HepG2 (cell line): ENCODE data around the gene ATXN2. TPM values are rescaled to one million over a fixed set of nuclear protein-coding genes. Genes with fewer than 3 reads are reported as not detected.

ENCODE experiments used
- ELF4 ChIP-seq: sonication (generic); formaldehyde crosslinking; IDR thresholded peaks from 2 replicates; pipeline ENCODE4 v1.5.0; 2020; ENCODE audit warnings: missing genetic modification reagents, mild to moderate bottlenecking, moderate library complexity, borderline replicate concordance
- GTF3A ChIP-seq: sonication (generic); formaldehyde crosslinking; conservative IDR thresholded peaks from 2 replicates; pipeline ENCODE4 v1.4.0; 2020; ENCODE audit warnings: mild to moderate bottlenecking, missing genetic modification reagents
- NFYB ChIP-seq: sonication (generic); formaldehyde crosslinking; IDR thresholded peaks from 2 replicates; pipeline ENCODE4 v1.4.0; 2020; ENCODE audit warnings: missing genetic modification reagents
- NR2C2 ChIP-seq: sonication (generic); formaldehyde crosslinking; IDR thresholded peaks from 2 replicates; pipeline ENCODE4 v1.4.0; 2020; ENCODE audit warnings: missing genetic modification reagents, mild to moderate bottlenecking, moderate library complexity, borderline replicate concordance
- PCBP1 ChIP-seq: fragments of 200-400 bp; formaldehyde crosslinking; IDR thresholded peaks from 2 replicates; pipeline ENCODE4 v1.6.1; 2017; ENCODE audit warnings: mild to moderate bottlenecking, low read depth, low read length, borderline replicate concordance
- PITX1 ChIP-seq: sonication (generic); formaldehyde crosslinking; IDR thresholded peaks from 2 replicates; pipeline ENCODE4 v1.5.1; 2020; ENCODE audit warnings: mild to moderate bottlenecking, missing genetic modification reagents
- SETDB1 ChIP-seq: sonication (generic); formaldehyde crosslinking; IDR thresholded peaks from 2 replicates; pipeline ENCODE4 v1.5.1; 2020; ENCODE audit warnings: missing genetic modification reagents, mild to moderate bottlenecking, borderline replicate concordance
- SP5 ChIP-seq: IDR thresholded peaks from 2 replicates; pipeline ENCODE4 v1.6.1; 2016; ENCODE audit warnings: low read depth, borderline replicate concordance
- SYNCRIP ChIP-seq: fragments of 200-400 bp; formaldehyde crosslinking; IDR thresholded peaks from 2 replicates; pipeline ENCODE4 v1.6.1; 2018; ENCODE audit warnings: mild to moderate bottlenecking, low read depth, low read length; ENCODE audit not compliant: insufficient read depth
- YY1 ChIP-seq: IDR thresholded peaks from 2 replicates; pipeline ENCODE4 v1.6.1; 2011; ENCODE audit warnings: low read length, low read depth, moderate library complexity, mild to moderate bottlenecking; ENCODE audit not compliant: insufficient read depth, insufficient replicate concordance
- ZKSCAN5 ChIP-seq: sonication (generic); formaldehyde crosslinking; IDR thresholded peaks from 2 replicates; pipeline ENCODE4 v1.5.1; 2020; ENCODE audit warnings: mild to moderate bottlenecking, missing genetic modification reagents
- ZNF136 ChIP-seq: sonication (generic); formaldehyde crosslinking; IDR thresholded peaks from 2 replicates; pipeline ENCODE4 v1.8.1; 2022; ENCODE audit warnings: low read depth, mild to moderate bottlenecking, moderate library complexity, missing genetic modification reagents
- ZNF24 ChIP-seq: fragments of 450-650 bp; IDR thresholded peaks from 2 replicates; pipeline ENCODE4 v1.6.1; 2017; ENCODE audit warnings: antibody characterized with exemption, mild to moderate bottlenecking
- ZNF292 ChIP-seq: sonication (generic); formaldehyde crosslinking; IDR thresholded peaks from 2 replicates; pipeline ENCODE4 v1.8.1; 2022; ENCODE audit warnings: mild to moderate bottlenecking, low read depth, missing genetic modification reagents, borderline replicate concordance
- ZNF646 ChIP-seq: sonication (generic); formaldehyde crosslinking; IDR thresholded peaks from 2 replicates; pipeline ENCODE4 v1.9.0; 2021; ENCODE audit warnings: mild to moderate bottlenecking, missing genetic modification reagents
- ZNF660 ChIP-seq: sonication (generic); formaldehyde crosslinking; IDR thresholded peaks from 2 replicates; pipeline ENCODE4 v1.5.1; 2020; ENCODE audit warnings: mild to moderate bottlenecking, low read depth, missing genetic modification reagents, borderline replicate concordance
- ZSCAN9 ChIP-seq: IDR thresholded peaks from 2 replicates; pipeline ENCODE4 v1.6.1; 2016; ENCODE audit warnings: borderline replicate concordance
- polyA plus RNA-seq, 8 experiments: library from polyadenylated mRNA; depleted of rRNA in 3 of 8; stranded (reverse) in 7 of 8; unstranded in 1 of 8; fragments of >200 nt; fragmentation: Illumina TruSeq in 4 of 8; extraction: Trizol in 4 of 8; gene quantifications; 2 replicates each; pipeline versions ENCODE4 v1.2.1 to v1.2.3, GENCODE V29; 2011 to 2016; ENCODE audit warnings: low read depth in 4 of 8, missing spikeins in 1 of 8, mixed read lengths in 1 of 8; ENCODE audit not compliant: insufficient read depth in 1 of 8
- total RNA-seq, 5 experiments: library from RNA; depleted of rRNA; stranded (reverse); fragments of >200 nt; fragmentation: Illumina TruSeq; extraction: Trizol; gene quantifications; 2 replicates each; pipeline ENCODE4 v1.2.3, GENCODE V29; 2016; ENCODE audit warnings: low read depth in 1 of 5
- TF ChIP-seq, protein P1 (sequence below): sonication (generic); formaldehyde crosslinking; IDR thresholded peaks from 2 replicates; pipeline ENCODE4 v1.4.0; 2020; ENCODE audit warnings: missing genetic modification reagents, borderline replicate concordance

The ATXN2 gene
- total and polyA plus RNA-seq, 2 of the 13 experiments (the other 11 are each of a cell fraction or from before 2014, with no cell fraction given) = 18.1 to 27.1 TPM

DNA sequence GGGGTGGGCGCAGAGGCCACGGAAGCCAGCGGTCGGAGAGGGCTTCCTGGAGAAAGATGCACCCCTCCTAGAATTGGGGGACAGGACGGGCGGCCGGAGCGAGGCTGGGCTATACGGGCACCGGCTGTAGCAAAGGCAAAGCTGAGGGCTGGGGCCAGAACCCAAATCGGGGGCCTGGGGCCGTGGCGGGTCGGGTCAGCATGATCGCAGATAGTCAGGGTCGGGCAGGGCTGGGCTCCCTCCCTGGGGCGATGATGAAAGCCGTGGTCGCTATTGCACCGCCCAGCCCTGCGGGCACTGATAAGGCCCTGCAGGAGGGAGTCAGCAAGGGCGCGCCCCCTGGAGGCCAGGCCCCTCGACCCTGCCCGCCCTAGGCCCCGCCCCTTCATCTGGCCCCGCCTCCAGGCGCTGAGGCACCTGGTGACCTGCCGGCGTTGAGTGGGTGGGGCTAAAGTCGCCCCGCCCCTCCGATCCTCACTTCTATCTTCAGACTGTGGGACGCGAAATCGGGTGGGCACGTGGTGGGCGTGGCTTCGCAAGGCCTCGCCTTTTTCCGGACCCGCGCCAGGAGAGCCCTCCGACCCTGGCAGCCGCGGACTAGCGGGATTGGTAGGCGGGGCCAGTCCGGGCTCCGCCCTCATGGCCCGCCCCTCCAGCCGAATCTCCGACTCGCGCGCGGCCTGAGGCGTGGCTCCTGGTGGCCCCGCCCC, 193.8 kb downstream of the ATXN2 start (continued):
- no peak for TF ChIP-seq ZNF660
- TF ChIP-seq ZNF292 (CRISPR knock-in tag) = peak; percentile 40; the same call in 1 of the 2 replicates
- TF ChIP-seq ZNF24 = no peak
- no peak for TF ChIP-seq GTF3A (CRISPR knock-in tag)
- TF ChIP-seq YY1 = peak; percentile 37
- TF ChIP-seq PCBP1 = peak; percentile 56; the same call in 1 of the 2 replicates
- TF ChIP-seq, protein P1, sequence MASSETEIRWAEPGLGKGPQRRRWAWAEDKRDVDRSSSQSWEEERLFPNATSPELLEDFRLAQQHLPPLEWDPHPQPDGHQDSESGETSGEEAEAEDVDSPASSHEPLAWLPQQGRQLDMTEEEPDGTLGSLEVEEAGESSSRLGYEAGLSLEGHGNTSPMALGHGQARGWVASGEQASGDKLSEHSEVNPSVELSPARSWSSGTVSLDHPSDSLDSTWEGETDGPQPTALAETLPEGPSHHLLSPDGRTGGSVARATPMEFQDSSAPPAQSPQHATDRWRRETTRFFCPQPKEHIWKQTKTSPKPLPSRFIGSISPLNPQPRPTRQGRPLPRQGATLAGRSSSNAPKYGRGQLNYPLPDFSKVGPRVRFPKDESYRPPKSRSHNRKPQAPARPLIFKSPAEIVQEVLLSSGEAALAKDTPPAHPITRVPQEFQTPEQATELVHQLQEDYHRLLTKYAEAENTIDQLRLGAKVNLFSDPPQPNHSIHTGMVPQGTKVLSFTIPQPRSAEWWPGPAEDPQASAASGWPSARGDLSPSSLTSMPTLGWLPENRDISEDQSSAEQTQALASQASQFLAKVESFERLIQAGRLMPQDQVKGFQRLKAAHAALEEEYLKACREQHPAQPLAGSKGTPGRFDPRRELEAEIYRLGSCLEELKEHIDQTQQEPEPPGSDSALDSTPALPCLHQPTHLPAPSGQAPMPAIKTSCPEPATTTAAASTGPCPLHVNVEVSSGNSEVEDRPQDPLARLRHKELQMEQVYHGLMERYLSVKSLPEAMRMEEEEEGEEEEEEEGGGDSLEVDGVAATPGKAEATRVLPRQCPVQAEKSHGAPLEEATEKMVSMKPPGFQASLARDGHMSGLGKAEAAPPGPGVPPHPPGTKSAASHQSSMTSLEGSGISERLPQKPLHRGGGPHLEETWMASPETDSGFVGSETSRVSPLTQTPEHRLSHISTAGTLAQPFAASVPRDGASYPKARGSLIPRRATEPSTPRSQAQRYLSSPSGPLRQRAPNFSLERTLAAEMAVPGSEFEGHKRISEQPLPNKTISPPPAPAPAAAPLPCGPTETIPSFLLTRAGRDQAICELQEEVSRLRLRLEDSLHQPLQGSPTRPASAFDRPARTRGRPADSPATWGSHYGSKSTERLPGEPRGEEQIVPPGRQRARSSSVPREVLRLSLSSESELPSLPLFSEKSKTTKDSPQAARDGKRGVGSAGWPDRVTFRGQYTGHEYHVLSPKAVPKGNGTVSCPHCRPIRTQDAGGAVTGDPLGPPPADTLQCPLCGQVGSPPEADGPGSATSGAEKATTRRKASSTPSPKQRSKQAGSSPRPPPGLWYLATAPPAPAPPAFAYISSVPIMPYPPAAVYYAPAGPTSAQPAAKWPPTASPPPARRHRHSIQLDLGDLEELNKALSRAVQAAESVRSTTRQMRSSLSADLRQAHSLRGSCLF (CRISPR knock-in tag) = no peak
- no peak for TF ChIP-seq ZSCAN9 (CRISPR knock-in tag)
- TF ChIP-seq ELF4 = no peak
- peak; percentile 29; the same call in 1 of the 2 replicates for TF ChIP-seq NR2C2
- TF ChIP-seq PITX1 (CRISPR knock-in tag) = peak; percentile 72; the same call in 1 of the 2 replicates
- TF ChIP-seq SETDB1 (CRISPR knock-in tag) = no peak
- TF ChIP-seq ZNF136 (CRISPR knock-in tag) = no peak
- TF ChIP-seq SYNCRIP = no peak
- no peak for TF ChIP-seq ZKSCAN5 (CRISPR knock-in tag)
- 0 out of 2 replicates have a peak, but pooled peaks have one; percentile 23 for TF ChIP-seq NFYB (CRISPR knock-in tag)
- peak; percentile 77; the same call in 1 of the 2 replicates for TF ChIP-seq SP5 (CRISPR knock-in tag)
- TF ChIP-seq ZNF646 (CRISPR knock-in tag) = no peak
